Thoracic aorta (tissue), 2 donors: Measurements from ENCODE around the gene FBXL16. TPM values are rescaled to one million over a fixed set of nuclear protein-coding genes. Genes with fewer than 3 reads are reported as not detected.

ENCODE experiments used
- ATAC-seq: fragments of 150-250 bp; one replicate; pipeline ENCODE4 v1.8.0; 2017; ENCODE audit warnings: low read depth; ENCODE audit not compliant: insufficient number of reproducible peaks, low FRiP score
- DNase-seq: peaks from one replicate; pipeline ENCODE4 v3.0.0-alpha.2; 2020; ENCODE audit warnings: low spot score
- H3K27ac ChIP-seq, 2 donors: fragments of 200-600 bp; sonication (generic); 1 replicate in 1 of 2; 2 replicates in 1 of 2; pipeline ENCODE4 v1.5.1; 2016; ENCODE audit warnings: mild to moderate bottlenecking in 2 of 2, moderate library complexity in 2 of 2
- H3K27me3 ChIP-seq: fragments of 200-600 bp; sonication (generic); replicated peaks from 2 replicates; pipeline ENCODE4 v1.6.0; 2016; ENCODE audit warnings: mild to moderate bottlenecking; ENCODE audit not compliant: insufficient read depth
- H3K36me3 ChIP-seq: fragments of 200-600 bp; sonication (generic); one replicate; pipeline ENCODE4 v1.5.1; 2016
- H3K4me1 ChIP-seq, 2 donors: fragments of 200-600 bp; sonication (generic); 1 replicate in 1 of 2; 2 replicates in 1 of 2; pipeline versions ENCODE4 v1.5.1 to v1.6.0; 2016; ENCODE audit warnings: low read depth in 2 of 2, mild to moderate bottlenecking in 1 of 2; ENCODE audit not compliant: control insufficient read depth in 1 of 2
- H3K4me3 ChIP-seq: fragments of 200-600 bp; sonication (generic); 2 replicates; pipeline ENCODE4 v1.5.1; 2016; ENCODE audit warnings: mild to moderate bottlenecking
- H3K9me3 ChIP-seq: fragments of 200-600 bp; sonication (generic); 2 replicates; pipeline ENCODE4 v1.5.1; 2016
- CTCF ChIP-seq: fragments of 200-600 bp; sonication (generic); IDR thresholded peaks from one replicate; pipeline ENCODE4 v1.5.1; 2019; ENCODE audit warnings: antibody characterized with exemption
- total RNA-seq, 2 donors: library from RNA; depleted of rRNA; stranded (reverse); fragments of >200 nt; gene quantifications; one replicate each; pipeline versions ENCODE4 v1.1.0 to v1.2.3, GENCODE V29; 2016

FBXL16 gene
- total RNA-seq, 2 donors from 2014 or later: not detected

GRCh38 chr16:727291-727977 lies 21.8 kb upstream of the FBXL16 start:
- ATAC-seq (no peak), DNase-seq (no peak)
- H3K27me3 ChIP-seq: no peaks in the 10 kb centered on the region
- H3K36me3 ChIP-seq: peaks cover 8% of the 10 kb centered on the region
- H3K27ac ChIP-seq: no peak overlapping the region
- no peak for TF ChIP-seq CTCF
- peaks cover 11 to 19% of the 10 kb centered on the region in 2 donors for H3K4me1 ChIP-seq
- H3K4me3 ChIP-seq: peak overlapping the region; percentile 71
- H3K9me3 ChIP-seq: no peaks in the 10 kb centered on the region

GRCh38 chr16:726438-727290 lies 21.1 kb upstream of the FBXL16 start, which contains the start of the genes CCDC78 and HAGHL:
CCDC78 (minus strand) TSS chr16:726443; CDS start chr16:726367, 76 bp downstream.
HAGHL (plus strand) TSS chr16:727106; CDS start chr16:727510, 404 bp downstream.
- Histone ChIP-seq H3K27me3 (no peaks in the 10 kb centered on the region), H3K36me3 (peaks cover 3% of the 10 kb centered on the region), H3K4me1 (peaks cover 14 to 26% of the 10 kb centered on the region in 2 donors), H3K27ac (no peak within 1 kb of the TSS), H3K4me3 (peak within 1 kb of the TSS; percentile 71), H3K9me3 (no peaks in the 10 kb centered on the region)
- peak; percentile 26 for ATAC-seq
- no peak for DNase-seq
- no peak for TF ChIP-seq CTCF

GRCh38 chr16:726188-726437 lies 20.5 kb upstream of the FBXL16 start:
- H3K27ac ChIP-seq: no peak overlapping the region

GRCh38 chr16:725463-726187 lies 20.0 kb upstream of the FBXL16 start:
- H3K9me3 ChIP-seq: no peaks in the 10 kb centered on the region
- DNase-seq: no peak
- H3K36me3 ChIP-seq: no peaks in the 10 kb centered on the region
- TF ChIP-seq CTCF: no peak
- no peak overlapping the region for H3K4me3 ChIP-seq
- H3K27ac ChIP-seq: no peak overlapping the region
- H3K4me1 ChIP-seq: peaks cover 18 to 30% of the 10 kb centered on the region in 2 donors
- ATAC-seq: no peak
- H3K27me3 ChIP-seq: no peaks in the 10 kb centered on the region

More at GRCh38 chr16:726188-726437, 20.5 kb upstream of the FBXL16 start:
- no peak for DNase-seq
- no peak for ATAC-seq
- no peak for TF ChIP-seq CTCF
- H3K9me3 ChIP-seq: no peaks in the 10 kb centered on the region
- H3K27me3 ChIP-seq: no peaks in the 10 kb centered on the region
- H3K4me1 ChIP-seq: peaks cover 18 to 30% of the 10 kb centered on the region in 2 donors
- peak overlapping the region; percentile 71 for H3K4me3 ChIP-seq
- H3K36me3 ChIP-seq: no peaks in the 10 kb centered on the region

GRCh38 chr16:725041-725376 lies 19.4 kb upstream of the FBXL16 start:
- ATAC-seq: no peak
- peaks cover 23 to 35% of the 10 kb centered on the region in 2 donors for H3K4me1 ChIP-seq
- no peak overlapping the region for H3K27ac ChIP-seq
- no peaks in the 10 kb centered on the region for H3K9me3 ChIP-seq
- DNase-seq: no peak
- no peaks in the 10 kb centered on the region for H3K36me3 ChIP-seq
- TF ChIP-seq CTCF: no peak
- H3K27me3 ChIP-seq: no peaks in the 10 kb centered on the region
- H3K4me3 ChIP-seq: no peak overlapping the region
